SK-N-SH (cell line): ENCODE measurements around the gene AHR. TPM values are rescaled to one million over a fixed set of nuclear protein-coding genes. Genes with fewer than 3 reads are reported as not detected.

Source experiments
- CTCF ChIA-PET: fragments of 300-600, 350-600 bp; formaldehyde crosslinking; extraction: SDS; loops from one replicate; lab custom pipeline; 2021; lab: Yijun Ruan, JAX
- POLR2A ChIA-PET: fragments of 350-600 bp; sonication (Branson Sonifier 250); formaldehyde crosslinking; extraction: SDS; loops from one replicate; lab custom pipeline; 2020; ENCODE audit warnings: antibody characterized with exemption, inconsistent platforms; lab: Yijun Ruan, JAX
- DNase-seq: peaks from one replicate; pipeline ENCODE4 v3.0.0; 2012
- H2AFZ ChIP-seq: fragments of 200-600 bp; sonication (generic); 2 replicates; pipeline ENCODE4 v1.8.1; 2016; ENCODE audit warnings: antibody characterized with exemption, mild to moderate bottlenecking, low read depth
- H3F3A ChIP-seq: fragments of 200-600 bp; sonication (generic); replicated peaks from 2 replicates; pipeline ENCODE3; 2016; ENCODE audit warnings: antibody characterized with exemption, mild to moderate bottlenecking; ENCODE audit not compliant: insufficient read depth
- H3K27ac ChIP-seq, 2 experiments: fragments of 200-500 bp in 1 of 2; fragments of 200-600 bp in 1 of 2; sonication (Bioruptor generic) in 1 of 2; sonication (generic), shearing (Covaris generic) in 1 of 2; 2 replicates each; pipeline versions ENCODE4 v1.5.1 to v1.6.1; 2014 to 2016; ENCODE audit warnings: low read depth in 2 of 2, inconsistent platforms in 1 of 2, low read length in 1 of 2, mild to moderate bottlenecking in 1 of 2, mixed read lengths in 1 of 2
- H3K27me3 ChIP-seq: fragments of 200-600 bp; sonication (generic), shearing (Covaris generic); 2 replicates; pipeline ENCODE4 v1.6.1; 2016; ENCODE audit warnings: mixed run types; ENCODE audit not compliant: insufficient read depth
- H3K36me3 ChIP-seq, 2 experiments: fragments of 200-500 bp in 1 of 2; fragments of 200-600 bp in 1 of 2; sonication (Bioruptor generic) in 1 of 2; sonication (generic) in 1 of 2; replicated peaks in 1 of 2; 2 replicates each; pipeline versions ENCODE3 to v1.5.1; 2014 to 2016; ENCODE audit warnings: low read length in 1 of 2, mild to moderate bottlenecking in 1 of 2; ENCODE audit not compliant: insufficient read depth in 2 of 2, control insufficient read depth in 1 of 2
- H3K4me1 ChIP-seq, 2 experiments: fragments of 200-500 bp in 1 of 2; fragments of 200-600 bp in 1 of 2; sonication (Bioruptor generic) in 1 of 2; sonication (generic), shearing (Covaris generic) in 1 of 2; 2 replicates each; pipeline versions ENCODE4 v1.5.1 to v1.6.1; 2014 to 2016; ENCODE audit warnings: low read depth in 1 of 2, low read length in 1 of 2, mixed run types in 1 of 2; ENCODE audit not compliant: insufficient read depth in 2 of 2, control insufficient read depth in 1 of 2
- H3K4me2 ChIP-seq: fragments of 200-600 bp; sonication (generic), shearing (Covaris generic); 2 replicates; pipeline ENCODE4 v1.6.1; 2017; ENCODE audit warnings: mixed run types
- H3K4me3 ChIP-seq, 2 experiments: fragments of 200-500 bp in 1 of 2; fragments of 200-600 bp in 1 of 2; sonication (Bioruptor generic) in 1 of 2; sonication (generic), shearing (Covaris generic) in 1 of 2; 2 replicates each; pipeline versions ENCODE4 v1.5.1 to v1.8.1; 2014 to 2016; ENCODE audit warnings: low read depth in 2 of 2, inconsistent platforms in 1 of 2, low read length in 1 of 2, mild to moderate bottlenecking in 1 of 2, mixed read lengths in 1 of 2, moderate library complexity in 1 of 2
- H3K79me2 ChIP-seq: fragments of 200-600 bp; sonication (generic); 2 replicates; pipeline ENCODE4 v1.8.1; 2017; ENCODE audit warnings: mild to moderate bottlenecking; ENCODE audit not compliant: insufficient read depth
- H3K9ac ChIP-seq: fragments of 200-600 bp; sonication (generic); 2 replicates; pipeline ENCODE4 v1.6.1; 2017; ENCODE audit warnings: mixed run types
- H3K9me2 ChIP-seq: fragments of 200-600 bp; sonication (generic); 2 replicates; pipeline ENCODE4 v1.6.1; 2017; ENCODE audit warnings: mixed run types
- H3K9me3 ChIP-seq: fragments of 200-600 bp; sonication (generic); 2 replicates; pipeline ENCODE4 v1.6.1; 2017; ENCODE audit warnings: mixed run types, mild to moderate bottlenecking, moderate library complexity
- H4K20me1 ChIP-seq: fragments of 200-600 bp; sonication (generic); 2 replicates; pipeline ENCODE4 v1.6.1; 2017; ENCODE audit warnings: mild to moderate bottlenecking, mixed run types; ENCODE audit not compliant: insufficient read depth
- EP300 ChIP-seq, 2 experiments: IDR thresholded peaks; 2 replicates each; pipeline versions ENCODE4 v1.4.0 to v1.6.1; 2012; ENCODE audit warnings: borderline replicate concordance in 1 of 2, low read depth in 1 of 2, low read length in 1 of 2
- EZH2phosphoT487 ChIP-seq: fragments of 200-600 bp; sonication (generic); IDR thresholded peaks from 2 replicates; pipeline ENCODE4 v1.6.1; 2017; ENCODE audit warnings: low read depth, mixed run types, mild to moderate bottlenecking, antibody characterized with exemption, moderate library complexity, borderline replicate concordance
- FOSL2 ChIP-seq: IDR thresholded peaks from 2 replicates; pipeline ENCODE4 v1.4.0; 2012; ENCODE audit warnings: low read depth, mild to moderate bottlenecking, moderate library complexity, borderline replicate concordance
- FOXM1 ChIP-seq: IDR thresholded peaks from 2 replicates; pipeline ENCODE4 v1.4.0; 2012; ENCODE audit warnings: low read depth, mild to moderate bottlenecking
- GABPA ChIP-seq: IDR thresholded peaks from 2 replicates; pipeline ENCODE4 v1.4.0; 2012; ENCODE audit warnings: low read depth, mild to moderate bottlenecking
- JUND ChIP-seq: IDR thresholded peaks from 2 replicates; pipeline ENCODE4 v1.4.0; 2012
- MAX ChIP-seq: IDR thresholded peaks from 2 replicates; pipeline ENCODE4 v1.4.0; 2012; ENCODE audit warnings: low read depth
- MEF2A ChIP-seq: IDR thresholded peaks from 2 replicates; pipeline ENCODE4 v1.4.0; 2012; ENCODE audit warnings: low read depth, borderline replicate concordance
- MXI1 ChIP-seq: IDR thresholded peaks from 2 replicates; pipeline ENCODE4 v1.6.1; 2012; ENCODE audit warnings: mild to moderate bottlenecking, low read depth, low read length, improper control_type of control experiment
- NFIC ChIP-seq: IDR thresholded peaks from 2 replicates; pipeline ENCODE4 v1.4.0; 2012; ENCODE audit warnings: borderline replicate concordance
- NRF1 ChIP-seq: IDR thresholded peaks from 2 replicates; pipeline ENCODE4 v1.6.1; 2012; ENCODE audit warnings: low read depth, mild to moderate bottlenecking, low read length
- POLR2AphosphoS5 ChIP-seq: IDR thresholded peaks from 2 replicates; pipeline ENCODE4 v1.6.1; 2012; ENCODE audit warnings: low read depth, low read length
- RCOR1 ChIP-seq: fragments of 150-350 bp; IDR thresholded peaks from 2 replicates; pipeline ENCODE4 v1.6.1; 2017; ENCODE audit warnings: antibody characterized with exemption, low read length
- REST ChIP-seq: IDR thresholded peaks from 2 replicates; pipeline ENCODE4 v1.6.1; 2012; ENCODE audit warnings: mild to moderate bottlenecking, low read depth, low read length, moderate library complexity
- RFX5 ChIP-seq: IDR thresholded peaks from 2 replicates; pipeline ENCODE4 v1.6.1; 2012; ENCODE audit warnings: mild to moderate bottlenecking, improper control_type of control experiment, low read length
- RXRA ChIP-seq: IDR thresholded peaks from 2 replicates; pipeline ENCODE4 v1.4.0; 2012; ENCODE audit warnings: low read depth, mild to moderate bottlenecking, borderline replicate concordance
- SIN3A ChIP-seq: IDR thresholded peaks from 2 replicates; pipeline ENCODE4 v1.6.1; 2012; ENCODE audit warnings: low read depth, mild to moderate bottlenecking, low read length, moderate library complexity, borderline replicate concordance
- TCF12 ChIP-seq: IDR thresholded peaks from 2 replicates; pipeline ENCODE4 v1.4.0; 2012
- USF1 ChIP-seq: IDR thresholded peaks from 2 replicates; pipeline ENCODE4 v1.4.0; 2012; ENCODE audit warnings: low read depth, borderline replicate concordance
- USF2 ChIP-seq: fragments of 150-350 bp; IDR thresholded peaks from 2 replicates; pipeline ENCODE4 v1.6.1; 2017; ENCODE audit warnings: antibody characterized with exemption, low read length, low read depth, borderline replicate concordance
- YY1 ChIP-seq: IDR thresholded peaks from 2 replicates; pipeline ENCODE4 v1.4.0; 2012; ENCODE audit warnings: low read depth, mild to moderate bottlenecking
- ZBTB33 ChIP-seq: IDR thresholded peaks from 2 replicates; pipeline ENCODE4 v1.4.0; 2012; ENCODE audit warnings: low read depth, borderline replicate concordance
- WGBS: methylation state at CpG from one replicate; pipeline ENCODE4 v1.1.6; 2017; ENCODE audit warnings: low lambda C conversion rate; 5-methylcytosine and 5-hydroxymethylcytosine counted together
- polyA plus RNA-seq, 3 experiments: library from polyadenylated mRNA; depleted of rRNA; stranded (reverse); fragments of >200 nt; gene quantifications; 2 replicates each; pipeline ENCODE4 v1.2.3, GENCODE V29; 2012

AHR gene
- polyA plus RNA-seq, 1 of the 3 experiments (the other 2 are of a cell fraction), result not detected

GRCh38 chr7:17331891-17332501 is 33.5 kb downstream of the AHR start:
- Histone ChIP-seq H3K27ac (no peak overlapping the region), H3K27me3 (peaks cover 10% of the 10 kb centered on the region; the same call in 1 of the 2 replicates), H3K4me1 (no peaks in the 10 kb centered on the region), H3F3A (no peaks in the 10 kb centered on the region), H3K4me2 (no peak overlapping the region), H2AFZ (no peak overlapping the region), H3K36me3 (no peaks in the 10 kb centered on the region), H3K79me2 (no peaks in the 10 kb centered on the region), H3K9ac (no peak overlapping the region), H3K9me3 (no peaks in the 10 kb centered on the region), H3K4me3 (no peak overlapping the region), H4K20me1 (no peaks in the 10 kb centered on the region), H3K9me2 (no peaks in the 10 kb centered on the region)
- ChIA-PET CTCF (interaction anchor here (3.0 kb wide), 1 partner anchor 30 kb away, joined by 11 read pairs; no protein-coding TSS in a partner anchor), POLR2A (no interaction called here)
- no peak for DNase-seq
- 8% methylated on average over 2 of the region's 2 CpGs for whole genome bisulfite sequencing
- TF ChIP-seq MXI1 (no peak), SIN3A (no peak), TCF12 (no peak), NFIC (no peak), USF2 (no peak), JUND (no peak), GABPA (no peak), USF1 (no peak), POLR2AphosphoS5 (no peak)

- Histone ChIP-seq H3K4me1 (no peaks in the 10 kb centered on the region), H3K27me3 (peaks cover 10% of the 10 kb centered on the region; the same call in 1 of the 2 replicates), H4K20me1 (no peaks in the 10 kb centered on the region), H3K9me3 (no peaks in the 10 kb centered on the region), H3K27ac (no peak overlapping the region), H3K4me2 (no peak overlapping the region), H3K36me3 (no peaks in the 10 kb centered on the region), H3K4me3 (no peak overlapping the region), H3K9me2 (no peaks in the 10 kb centered on the region), H3K9ac (no peak overlapping the region), H2AFZ (no peak overlapping the region), H3F3A (no peaks in the 10 kb centered on the region), H3K79me2 (no peaks in the 10 kb centered on the region)
- CTCF ChIA-PET, result no interaction called here
- POLR2A ChIA-PET, result no interaction called here
- no peak for DNase-seq
- TF ChIP-seq RFX5 (no peak), NRF1 (no peak), RCOR1 (no peak), MEF2A (no peak), YY1 (no peak), ZBTB33 (no peak), FOXM1 (no peak), SIN3A (no peak), REST (no peak), EP300 (IDR thresholded peaks at IDR 0.05; ENCODE audit: borderline replicate concordance in 1 of 2, low read depth in 1 of 2, low read length in 1 of 2) (no peak), RXRA (no peak), FOSL2 (no peak), MAX (no peak), NFIC (no peak), EZH2phosphoT487 (no peak)
Observed at GRCh38 chr7:17333221-17333620, 34.8 kb downstream of the AHR start.
